K562 (cell line): ENCODE measurements around the gene GABPB1. TPM values are rescaled to one million over a fixed set of nuclear protein-coding genes. Genes with fewer than 3 reads are reported as not detected.

Experiments
- ATAC-seq: fragments of 200-7000 bp; cut with Tn5 transposase; 3 replicates; pipeline ENCODE4 v1.9.1; 2020; ENCODE audit warnings: moderate library complexity
- BruUV-seq: library from RNA; stranded (reverse); fragments of 400-500 nt; replicated peaks from 2 replicates; lab custom pipeline; 2021; lab: Mats Ljungman, UMichigan
- CTCF ChIA-PET: fragments of 300-600 bp; formaldehyde crosslinking; extraction: SDS; loops from one replicate; lab custom pipeline; 2021; ENCODE audit warnings: low intra/inter-chr PET ratio; lab: Yijun Ruan, JAX
- POLR2A ChIA-PET: fragments of 300-600, 350-650 bp; sonication (Branson Sonifier 250); formaldehyde crosslinking; extraction: SDS; loops from one replicate; lab custom pipeline; 2021; ENCODE audit warnings: antibody characterized with exemption, inconsistent platforms; lab: Yijun Ruan, JAX
- DNase-seq, 4 experiments: peaks; one replicate each; pipeline versions ENCODE4 v3.0.0 to v3.0.0-alpha.2; 2011 to 2018; ENCODE audit warnings: low spot score in 3 of 4, mixed read lengths in 3 of 4; ENCODE audit errors: extremely low read depth in 1 of 4
- FAIRE-seq: peaks from 2 replicates; lab custom pipeline; 2011; peaks lifted over from hg19 to GRCh38; lab: Jason Lieb, UNC
- H2AFZ ChIP-seq: 2 replicates; pipeline ENCODE4 v1.6.0; 2011; ENCODE audit warnings: low read depth, low read length, control low read depth, inconsistent platforms
- H3K27ac ChIP-seq: fragments of 200-600 bp; 3 replicates; pipeline ENCODE4 v1.8.0; 2011; ENCODE audit warnings: low read depth, mild to moderate bottlenecking, control low read depth, inconsistent platforms, low read length, moderate library complexity, mixed read lengths; ENCODE audit errors: extremely low read depth
- H3K27me3 ChIP-seq, 2 experiments: fragments of 300-600 bp in 1 of 2; 2 replicates in 1 of 2; 3 replicates in 1 of 2; pipeline versions ENCODE4 v1.6.0 to v1.8.0; 2011; ENCODE audit warnings: inconsistent platforms in 2 of 2, low read length in 2 of 2, mild to moderate bottlenecking in 1 of 2, mixed read lengths in 1 of 2, moderate library complexity in 1 of 2; ENCODE audit not compliant: control insufficient read depth in 2 of 2, insufficient read depth in 2 of 2
- H3K36me3 ChIP-seq: fragments of 300-600 bp; 3 replicates; pipeline ENCODE4 v1.8.0; 2011; ENCODE audit warnings: mild to moderate bottlenecking, low read length, inconsistent platforms; ENCODE audit not compliant: control insufficient read depth, insufficient read depth
- H3K4me1 ChIP-seq, 2 experiments: fragments of 200-600 bp in 1 of 2; replicated peaks in 1 of 2; 2 replicates in 1 of 2; 3 replicates in 1 of 2; pipeline versions ENCODE4 v1.5.1 to v1.8.0; 2011; ENCODE audit warnings: inconsistent platforms in 2 of 2, low read length in 2 of 2, mild to moderate bottlenecking in 1 of 2, mixed read lengths in 1 of 2, moderate library complexity in 1 of 2; ENCODE audit not compliant: control insufficient read depth in 2 of 2, insufficient read depth in 2 of 2
- H3K4me2 ChIP-seq: 2 replicates; pipeline ENCODE4 v1.6.1; 2011; ENCODE audit warnings: low read length, control low read depth, inconsistent platforms, mixed read lengths; ENCODE audit not compliant: insufficient read depth
- H3K4me3 ChIP-seq: fragments of 200-600 bp; sonication (generic), shearing (Covaris generic); 2 replicates; pipeline ENCODE4 v1.5.1; 2016; ENCODE audit warnings: control low read depth, inconsistent platforms
- H3K79me2 ChIP-seq: fragments of 200-600 bp; 3 replicates; pipeline ENCODE4 v1.8.0; 2011; ENCODE audit warnings: low read length, inconsistent platforms; ENCODE audit not compliant: control insufficient read depth, insufficient read depth
- H3K9ac ChIP-seq, 2 experiments: 2 replicates each; pipeline versions ENCODE4 v1.6.0 to v1.6.1; 2011; ENCODE audit warnings: low read depth in 2 of 2, low read length in 2 of 2, control low read depth in 1 of 2, inconsistent platforms in 1 of 2, mild to moderate bottlenecking in 1 of 2, mixed read lengths in 1 of 2; ENCODE audit not compliant: insufficient read depth in 1 of 2
- H3K9me1 ChIP-seq: one replicate; pipeline ENCODE4 v1.6.0; 2011; ENCODE audit warnings: inconsistent platforms, mild to moderate bottlenecking, low read length, moderate library complexity; ENCODE audit not compliant: control insufficient read depth, insufficient read depth
- H3K9me3 ChIP-seq: replicated peaks from 2 replicates; pipeline ENCODE4 v1.5.1; 2011; ENCODE audit warnings: low read depth, low read length, inconsistent platforms; ENCODE audit not compliant: control insufficient read depth, insufficient read depth
- H4K20me1 ChIP-seq: replicated peaks from 2 replicates; pipeline ENCODE4 v1.6.1; 2011; ENCODE audit warnings: low read length, inconsistent platforms, mixed read lengths; ENCODE audit not compliant: control insufficient read depth, insufficient read depth
- HCFC1 ChIP-seq: IDR thresholded peaks from 2 replicates; pipeline ENCODE4 v1.6.1; 2012; ENCODE audit warnings: low read depth, low read length, improper control_type of control experiment
- MIER1 ChIP-seq: fragments of 450-650 bp; IDR thresholded peaks from 2 replicates; pipeline ENCODE4 v1.6.1; 2016; ENCODE audit warnings: antibody characterized with exemption, mild to moderate bottlenecking, low read depth
- SIRT6 ChIP-seq: IDR thresholded peaks from one replicate; pipeline ENCODE4 v1.6.1; 2012; ENCODE audit warnings: low read depth, mild to moderate bottlenecking, control low read depth, inconsistent platforms, low read length, moderate library complexity
- SP1 ChIP-seq: sonication (generic); formaldehyde crosslinking; IDR thresholded peaks from 2 replicates; pipeline ENCODE4 v1.8.1; 2022; ENCODE audit warnings: mild to moderate bottlenecking, missing genetic modification reagents
- U2AF1 ChIP-seq: fragments of 200-400 bp; formaldehyde crosslinking; optimal IDR thresholded peaks from 2 replicates; pipeline ENCODE3; 2017; ENCODE audit warnings: mild to moderate bottlenecking, low read depth, low read length, moderate library complexity
- ZNF609 ChIP-seq: sonication (generic); formaldehyde crosslinking; IDR thresholded peaks from 2 replicates; pipeline ENCODE4 v1.8.1; 2023; ENCODE audit warnings: missing genetic modification reagents, mild to moderate bottlenecking, borderline replicate concordance
- WGBS: fragments of 100-300 bp; shearing (Covaris generic); methylation state at CpG from one replicate; pipeline ENCODE4 v1.1.6; 2016; ENCODE audit warnings: low coverage, mixed read lengths; ENCODE audit not compliant: insufficient coverage; ENCODE audit errors: missing lambda C conversion rate; 5-methylcytosine and 5-hydroxymethylcytosine counted together
- in situ Hi-C: fragments of 300-500 bp; cut with MboI; formaldehyde crosslinking; loops from 4 replicates; pipeline ENCODE4 v1.15.0; 2018; ENCODE audit warnings: inconsistent platforms, mixed read lengths
- intact Hi-C: fragments of 100-400 bp; cut with micrococcal nuclease; formaldehyde crosslinking; loops from 2 replicates; pipeline ENCODE4 v1.14.2; 2022
- polyA plus RNA-seq, 8 experiments: library from polyadenylated mRNA; depleted of rRNA in 4 of 8; stranded (reverse) in 5 of 8; unstranded in 3 of 8; fragments of >200 nt; fragmentation: Nextera tagmentation in 2 of 8; fragmentation: Illumina TruSeq in 1 of 8; extraction: Ambion mirVana in 2 of 8; extraction: Trizol in 1 of 8; gene quantifications; 2 replicates each; pipeline versions ENCODE4 v1.2.1 to v1.2.3, GENCODE V29; 2011 to 2014; ENCODE audit warnings: inconsistent platforms in 1 of 8, missing spikeins in 1 of 8
- total RNA-seq, 7 experiments: library from RNA; depleted of rRNA in 6 of 7; stranded (reverse); fragments of >200 nt in 6 of 7; fragmentation: Illumina TruSeq in 2 of 7; extraction: Trizol in 2 of 7; gene quantifications; 2 replicates each; pipeline versions ENCODE4 v1.2.1 to v1.2.3, GENCODE V29; 2011 to 2021; ENCODE audit warnings: low replicate concordance in 1 of 7

Gene GABPB1
- total and polyA plus RNA-seq, 9 of the 15 experiments (the other 6 are each of a cell fraction or from before 2014, with no cell fraction given): 11.8 to 42.3 (median 33.2) TPM

GRCh38 chr15:50318697-50319096 is 36.3 kb downstream of the GABPB1 start:
- peaks cover 34% of the 10 kb centered on the region for H3K79me2 ChIP-seq
- H4K20me1 ChIP-seq: no peaks in the 10 kb centered on the region
- intact Hi-C loops (loop anchor here (10.0 kb wide), 1 partner anchor 586 kb away; the partner anchor contains the start of gene AP4E1), in situ Hi-C loops (loop anchor here (25.0 kb wide), 1 partner anchor 431 kb away; no protein-coding TSS in a partner anchor)
- no peaks in the 10 kb centered on the region for H3K4me1 ChIP-seq
- no peak overlapping the region for H2AFZ ChIP-seq
- no peak for FAIRE-seq
- peaks cover 2% of the 10 kb centered on the region for H3K9me1 ChIP-seq
- no peak overlapping the region for H3K9ac ChIP-seq
- no peak overlapping the region for H3K4me2 ChIP-seq
- no peaks in the 10 kb centered on the region for H3K9me3 ChIP-seq
- ChIA-PET CTCF (no interaction called here), POLR2A (interaction anchor here (1.4 kb wide), 2 partner anchors 10 to 12 kb away, joined by 3 to 5 read pairs; no protein-coding TSS in a partner anchor)
- WGBS: 83% methylated on average over 4 of the region's 4 CpGs
- no peak for DNase-seq
- no peak overlapping the region for H3K4me3 ChIP-seq
- TF ChIP-seq U2AF1: no peak
- no peak for TF ChIP-seq SP1 (CRISPR knock-in tag)
- TF ChIP-seq ZNF609 (CRISPR knock-in tag): no peak
- no peak for TF ChIP-seq SIRT6
- TF ChIP-seq HCFC1: no peak
- no peak for TF ChIP-seq MIER1
- no TSS peak for BruUV-seq
- no peaks in the 10 kb centered on the region for H3K27me3 ChIP-seq
- no peaks in the 10 kb centered on the region for H3K36me3 ChIP-seq
- no peak for ATAC-seq
- no peak overlapping the region for H3K27ac ChIP-seq
